Esophagus muscularis mucosa (tissue), 4 donors: Measurements from ENCODE around the gene C1GALT1. TPM values are rescaled to one million over a fixed set of nuclear protein-coding genes. Genes with fewer than 3 reads are reported as not detected.

Experiments used
- DNase-seq: peaks from one replicate; pipeline ENCODE4 v3.0.0-alpha.2; 2017; ENCODE audit errors: extremely low spot score
- H3K27ac ChIP-seq, 4 donors: fragments of 200-600 bp; sonication (generic); replicated peaks in 1 of 4; 1 replicate in 3 of 4; 2 replicates in 1 of 4; pipeline ENCODE4 v1.5.1; 2016 to 2019; ENCODE audit warnings: mild to moderate bottlenecking in 1 of 4
- H3K27me3 ChIP-seq, 4 donors: fragments of 200-600 bp; sonication (generic); one replicate each; pipeline versions ENCODE4 v1.5.1 to v1.6.0; 2016 to 2019
- H3K36me3 ChIP-seq, 4 donors: fragments of 200-600 bp; sonication (generic); one replicate each; pipeline ENCODE4 v1.5.1; 2016 to 2019
- H3K4me1 ChIP-seq, 4 donors: fragments of 200-600 bp; sonication (generic); one replicate each; pipeline ENCODE4 v1.5.1; 2016 to 2019
- H3K4me3 ChIP-seq, 4 donors: fragments of 200-600 bp; sonication (generic); 1 replicate in 2 of 4; 2 replicates in 2 of 4; pipeline ENCODE4 v1.5.1; 2016 to 2019; ENCODE audit warnings: mild to moderate bottlenecking in 4 of 4, moderate library complexity in 1 of 4
- H3K9me3 ChIP-seq, 4 donors: fragments of 200-600 bp; sonication (generic); 1 replicate in 3 of 4; 2 replicates in 1 of 4; pipeline ENCODE4 v1.5.1; 2016 to 2019
- CTCF ChIP-seq, 3 experiments: fragments of 200-600 bp in 2 of 3; fragments of 450-650 bp in 1 of 3; sonication (generic) in 2 of 3; IDR thresholded peaks; one replicate each; pipeline ENCODE4 v1.5.1; 2017 to 2019; ENCODE audit warnings: antibody characterized with exemption in 3 of 3, mild to moderate bottlenecking in 2 of 3, moderate library complexity in 1 of 3
- EP300 ChIP-seq: sonication (generic); formaldehyde crosslinking; IDR thresholded peaks from one replicate; pipeline ENCODE4 v1.6.1; 2017; ENCODE audit warnings: antibody characterized with exemption
- POLR2A ChIP-seq: fragments of 450-650 bp; IDR thresholded peaks from one replicate; pipeline ENCODE4 v1.6.1; 2017; ENCODE audit warnings: antibody characterized with exemption, moderate library complexity, mild to moderate bottlenecking, low read depth
- POLR2AphosphoS5 ChIP-seq, 2 donors: sonication (generic); formaldehyde crosslinking; IDR thresholded peaks; one replicate each; pipeline ENCODE4 v1.6.1; 2017; ENCODE audit warnings: antibody characterized with exemption in 2 of 2
- WGBS: methylation state at CpG from one replicate; pipeline ENCODE4 v1.1.5; 2018; 5-methylcytosine and 5-hydroxymethylcytosine counted together
- intact Hi-C: fragments of 100-400 bp; cut with DNase I; formaldehyde crosslinking; loops from one replicate; pipeline ENCODE4 v1.15.1; 2023
- total RNA-seq, 4 donors: library from RNA; depleted of rRNA; stranded (reverse); fragments of >200 nt; gene quantifications; one replicate each; pipeline versions ENCODE4 v1.1.0 to v1.2.1, GENCODE V29; 2016

Gene C1GALT1
- total RNA-seq, 4 donors from 2014 or later, result 6.7 to 13.8 (median 11.4) TPM

- Histone ChIP-seq H3K36me3 (no peaks in the 10 kb centered on the region), H3K9me3 (peaks cover 0 to 5% (median 0%) of the 10 kb centered on the region in 4 donors), H3K4me1 (peaks cover 0 to 10% (median 4%) of the 10 kb centered on the region in 4 donors), H3K27ac (no peak overlapping the region), H3K27me3 (no peaks in the 10 kb centered on the region), H3K4me3 (no peak overlapping the region)
- TF ChIP-seq CTCF (IDR thresholded peaks at IDR 0.05), result no peak
- no peak for TF ChIP-seq POLR2AphosphoS5 (IDR thresholded peaks at IDR 0.05)
- no peak for TF ChIP-seq EP300
- TF ChIP-seq POLR2A, result no peak
- intact Hi-C loops, result no loop called here
- 70% methylated on average over 15 of the region's 15 CpGs for WGBS
- DNase-seq, result no peak
These were observed 19.4 kb downstream of the C1GALT1 start for GRCh38 chr7:7201578-7202374.

- peaks cover 0 to 10% (median 4%) of the 10 kb centered on the region in 4 donors for H3K4me1 ChIP-seq
- no peak overlapping the region for H3K27ac ChIP-seq
- WGBS, result 80% methylated on average over 1 of the region's 1 CpG
- no peak for TF ChIP-seq POLR2A
- TF ChIP-seq POLR2AphosphoS5 (IDR thresholded peaks at IDR 0.05), result no peak
- no peak for TF ChIP-seq CTCF (IDR thresholded peaks at IDR 0.05)
- TF ChIP-seq EP300, result no peak
- peaks cover 0 to 5% (median 0%) of the 10 kb centered on the region in 4 donors for H3K9me3 ChIP-seq
- intact Hi-C loops, result no loop called here
- H3K27me3 ChIP-seq, result no peaks in the 10 kb centered on the region
- H3K36me3 ChIP-seq, result no peaks in the 10 kb centered on the region
- H3K4me3 ChIP-seq, result no peak overlapping the region
- DNase-seq, result no peak
These were observed 20.0 kb downstream of the C1GALT1 start for GRCh38 chr7:7202375-7202720.

GRCh38 chr7:7203813-7204575, 21.6 kb downstream of the C1GALT1 start:
- no peak overlapping the region for H3K27ac ChIP-seq
- no peak for TF ChIP-seq POLR2A
- no peak for TF ChIP-seq POLR2AphosphoS5 (IDR thresholded peaks at IDR 0.05)
- no peak for TF ChIP-seq CTCF (IDR thresholded peaks at IDR 0.05)
- TF ChIP-seq EP300, result no peak
- H3K9me3 ChIP-seq, result peaks cover 0 to 5% (median 0%) of the 10 kb centered on the region in 4 donors
- H3K27me3 ChIP-seq, result no peaks in the 10 kb centered on the region
- no peak for DNase-seq
- intact Hi-C loops, result no loop called here
- peaks cover 0 to 10% (median 4%) of the 10 kb centered on the region in 4 donors for H3K4me1 ChIP-seq
- no peak overlapping the region for H3K4me3 ChIP-seq
- no peaks in the 10 kb centered on the region for H3K36me3 ChIP-seq
- 95% methylated on average over 1 of the region's 1 CpG for WGBS

GRCh38 chr7:7207876-7208275, 25.5 kb downstream of the C1GALT1 start:
- 97% methylated on average over 4 of the region's 4 CpGs for WGBS
- Histone ChIP-seq H3K4me1 (peaks cover 0 to 5% (median 0%) of the 10 kb centered on the region in 4 donors), H3K4me3 (no peak overlapping the region), H3K9me3 (peaks cover 0 to 5% (median 0%) of the 10 kb centered on the region in 4 donors), H3K27me3 (no peaks in the 10 kb centered on the region), H3K36me3 (no peaks in the 10 kb centered on the region), H3K27ac (no peak overlapping the region)
- DNase-seq, result no peak
- intact Hi-C loops, result no loop called here
- no peak for TF ChIP-seq EP300
- TF ChIP-seq CTCF (IDR thresholded peaks at IDR 0.05), result no peak
- TF ChIP-seq POLR2A, result no peak
- TF ChIP-seq POLR2AphosphoS5 (IDR thresholded peaks at IDR 0.05), result no peak
